Hair follicular keratinocyte (primary cell): ENCODE data around the gene AXDND1. TPM values are rescaled to one million over a fixed set of nuclear protein-coding genes. Genes with fewer than 3 reads are reported as not detected.

ENCODE experiments used
- total RNA-seq: library from RNA; depleted of rRNA; stranded (reverse); fragments of >200 nt; gene quantifications from 2 replicates; pipeline ENCODE4 v1.2.3, GENCODE V29; 2015

Gene AXDND1, protein sequence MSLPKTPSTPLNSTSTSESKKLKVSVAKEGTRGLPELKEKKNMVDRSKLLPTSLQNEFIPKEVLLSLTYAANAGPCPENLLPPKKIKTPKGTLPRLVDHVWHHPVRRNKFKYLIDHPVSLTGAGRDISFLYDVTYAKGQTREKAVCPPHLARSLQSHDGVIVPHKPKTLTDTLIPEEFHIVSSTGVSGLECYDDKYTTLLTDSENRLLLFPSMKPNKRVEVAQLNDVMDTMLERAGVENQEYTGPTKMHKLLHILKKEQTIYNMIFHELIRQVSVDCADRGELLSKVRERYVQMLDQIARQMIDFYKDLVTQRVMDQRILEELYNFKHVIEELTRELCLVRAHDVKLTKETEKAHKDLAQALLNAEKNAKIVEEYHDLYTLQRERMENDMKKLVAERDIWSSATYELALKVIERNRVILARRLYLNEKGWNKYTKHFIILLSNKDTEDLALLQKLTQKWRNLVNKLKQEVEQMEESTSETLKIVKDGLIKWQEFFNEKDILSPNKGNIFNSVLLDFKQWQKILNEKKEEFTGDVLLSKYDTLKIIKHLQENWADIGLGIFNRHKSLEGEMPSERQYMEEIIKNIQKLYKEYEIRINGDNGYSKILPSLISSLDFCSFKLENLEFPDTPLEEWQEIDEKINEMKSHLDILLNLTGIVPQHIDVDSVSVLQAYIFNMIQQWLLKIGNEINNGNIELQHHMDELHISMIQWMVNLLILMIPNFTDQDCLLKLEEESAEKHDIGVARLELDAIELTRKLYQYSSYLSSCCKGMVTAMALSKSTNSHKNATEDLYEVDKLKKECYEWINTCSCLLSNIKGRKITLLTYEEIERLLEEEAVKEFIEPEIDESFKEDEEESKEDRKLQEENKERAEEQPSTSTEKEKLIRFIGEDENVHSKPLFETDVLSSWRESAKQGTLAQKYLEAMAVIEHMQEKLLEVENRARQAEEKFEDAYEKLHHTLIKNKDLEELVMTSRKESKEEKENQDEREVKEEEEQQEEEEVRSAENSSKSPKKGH
- total RNA-seq: not detected in 2 replicates

DNA sequence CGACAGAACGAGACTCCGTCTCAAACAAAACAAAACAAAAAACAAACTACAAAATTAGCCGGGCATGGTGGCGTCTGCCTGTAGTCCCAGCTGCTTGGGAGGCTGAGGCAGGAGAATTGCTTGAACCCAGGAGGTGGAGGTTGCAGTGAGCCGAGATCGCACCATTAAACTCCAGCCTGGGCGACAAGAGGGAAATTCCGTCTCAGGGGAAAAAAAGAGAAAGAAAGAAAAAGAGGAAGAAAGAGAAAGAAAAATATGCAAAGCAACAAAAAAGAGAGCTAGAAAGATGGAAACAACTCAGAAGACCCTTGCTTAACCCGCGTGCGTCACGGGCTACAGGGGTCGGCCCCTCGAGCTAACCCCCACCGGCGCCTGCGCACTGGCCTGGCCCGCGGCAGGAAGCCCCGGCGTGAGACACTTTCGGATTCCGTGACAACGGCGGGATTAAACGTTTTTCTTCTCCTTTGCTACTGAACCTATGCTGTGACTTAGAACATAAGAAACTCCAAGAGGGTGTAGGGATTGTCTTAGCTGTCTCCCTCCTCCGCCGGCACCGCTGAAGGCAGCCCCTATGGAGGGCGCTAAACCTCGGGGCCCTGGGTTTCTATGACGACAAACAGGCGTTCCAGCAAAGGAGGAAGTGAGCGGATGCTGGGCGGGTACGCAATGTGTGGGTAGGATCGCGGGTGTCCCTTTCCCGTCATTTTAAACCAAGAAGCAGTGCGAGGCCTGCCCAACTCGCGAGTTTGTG, at the start of gene AXDND1:
AXDND1 (plus strand) TSS at position 630 of the 751 bp plus-strand sequence. CDS start 539 bp downstream, outside the sequence.

GRCh38 chr1:179575497-179576314, 209.9 kb downstream of the AXDND1 start, which contains the start of gene NPHS2:
Gene NPHS2 (minus strand): TSS chr1:179575948. CDS start chr1:179575864, 84 bp downstream.

DNA sequence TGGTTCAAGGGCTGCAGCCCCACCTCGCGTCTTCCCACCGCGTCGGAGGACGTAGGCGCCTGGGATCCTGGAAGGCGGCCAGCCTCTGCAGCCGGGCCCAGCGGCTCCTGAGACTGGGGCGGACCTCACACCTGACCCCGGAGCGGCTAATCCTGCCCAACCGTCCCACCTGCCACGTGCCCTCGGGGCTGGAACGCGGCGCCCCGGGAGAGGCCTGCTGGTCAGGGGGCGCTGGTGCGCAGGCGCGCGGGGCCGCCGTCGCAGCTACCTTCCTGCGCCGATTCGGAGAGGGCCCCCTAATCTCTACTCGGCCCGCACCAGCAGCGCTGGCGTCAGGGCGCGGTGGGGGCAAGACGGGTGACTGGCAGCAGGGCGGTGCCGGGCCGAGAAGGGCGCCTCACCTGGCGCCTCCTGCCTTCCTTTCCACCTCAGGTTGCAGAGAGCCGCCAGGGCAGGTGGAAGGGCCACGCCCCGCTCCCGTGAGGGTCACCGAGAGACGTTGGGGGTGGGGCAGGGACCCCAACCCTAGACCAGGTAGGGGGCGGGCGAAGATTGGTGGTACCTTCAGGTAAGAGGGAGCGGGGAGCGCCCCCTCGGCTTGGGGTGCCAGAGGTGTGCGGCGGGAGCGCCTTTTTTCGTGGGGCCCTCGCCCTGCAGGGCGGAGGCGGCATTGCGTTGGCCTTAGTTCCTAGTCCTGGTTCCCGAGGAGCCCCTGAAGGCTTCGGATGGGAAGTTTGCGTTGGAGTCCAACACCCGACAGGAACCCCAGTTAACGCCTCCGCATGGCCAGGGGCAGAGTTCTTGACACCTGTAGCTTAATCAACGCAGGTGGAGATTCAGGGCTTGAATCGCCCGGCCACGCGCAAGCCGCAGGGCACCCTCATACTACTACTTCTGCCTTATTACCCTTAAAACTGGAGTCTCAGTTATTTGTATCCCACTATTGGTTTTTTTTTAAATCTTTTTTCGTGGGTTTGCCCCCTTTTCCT, 226.1 kb downstream of the AXDND1 start, which contains the start of gene TDRD5:
TDRD5 (plus strand) TSS at position 241 of the 989 bp plus-strand sequence. CDS start 784 bp downstream, outside the sequence.

Other genes starting within 250 kb of the AXDND1 start
- gene ABL2, start 136.3 kb upstream of the AXDND1 start, total RNA-seq: 9.4 and 13.6 TPM in 2 replicates
- gene SOAT1, start 72.2 kb upstream of the AXDND1 start, total RNA-seq: 10.0 and 12.5 TPM in 2 replicates
- gene NPHS2, start 210.0 kb downstream of the AXDND1 start, total RNA-seq: not detected in 2 replicates
- gene TDRD5, start 225.9 kb downstream of the AXDND1 start, total RNA-seq: not detected in 2 replicates